Stomach smooth muscle (tissue), 2 donors: Measurements from ENCODE around the gene UNC93B1.

Source experiments
- H3K27ac ChIP-seq: one replicate; pipeline ENCODE4 v1.7.0; 2013; ENCODE audit warnings: mild to moderate bottlenecking, low read length, inconsistent platforms
- H3K27me3 ChIP-seq, 2 donors: one replicate each; pipeline ENCODE4 v1.7.0; 2013; ENCODE audit warnings: low read length in 2 of 2; ENCODE audit not compliant: insufficient read depth in 2 of 2, control insufficient read depth in 1 of 2
- H3K36me3 ChIP-seq, 2 donors: one replicate each; pipeline ENCODE4 v1.7.0; 2013; ENCODE audit warnings: low read length in 2 of 2; ENCODE audit not compliant: control insufficient read depth in 2 of 2, insufficient read depth in 2 of 2
- H3K4me1 ChIP-seq: one replicate; pipeline ENCODE4 v1.7.0; 2013; ENCODE audit warnings: low read length; ENCODE audit not compliant: control insufficient read depth, insufficient read depth
- H3K4me3 ChIP-seq, 2 donors: one replicate each; pipeline ENCODE4 v1.7.0; 2013; ENCODE audit warnings: low read length in 2 of 2
- H3K9ac ChIP-seq, 2 donors: one replicate each; pipeline ENCODE4 v1.7.0; 2013; ENCODE audit warnings: low read length in 2 of 2, mild to moderate bottlenecking in 1 of 2
- H3K9me3 ChIP-seq, 2 donors: one replicate each; pipeline ENCODE4 v1.7.0; 2013; ENCODE audit warnings: low read length in 2 of 2; ENCODE audit not compliant: control insufficient read depth in 2 of 2
- donor health status: healthy.
- donor health status: Pancreatic carcinoma.

UNC93B1 gene, protein sequence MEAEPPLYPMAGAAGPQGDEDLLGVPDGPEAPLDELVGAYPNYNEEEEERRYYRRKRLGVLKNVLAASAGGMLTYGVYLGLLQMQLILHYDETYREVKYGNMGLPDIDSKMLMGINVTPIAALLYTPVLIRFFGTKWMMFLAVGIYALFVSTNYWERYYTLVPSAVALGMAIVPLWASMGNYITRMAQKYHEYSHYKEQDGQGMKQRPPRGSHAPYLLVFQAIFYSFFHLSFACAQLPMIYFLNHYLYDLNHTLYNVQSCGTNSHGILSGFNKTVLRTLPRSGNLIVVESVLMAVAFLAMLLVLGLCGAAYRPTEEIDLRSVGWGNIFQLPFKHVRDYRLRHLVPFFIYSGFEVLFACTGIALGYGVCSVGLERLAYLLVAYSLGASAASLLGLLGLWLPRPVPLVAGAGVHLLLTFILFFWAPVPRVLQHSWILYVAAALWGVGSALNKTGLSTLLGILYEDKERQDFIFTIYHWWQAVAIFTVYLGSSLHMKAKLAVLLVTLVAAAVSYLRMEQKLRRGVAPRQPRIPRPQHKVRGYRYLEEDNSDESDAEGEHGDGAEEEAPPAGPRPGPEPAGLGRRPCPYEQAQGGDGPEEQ

DNA sequence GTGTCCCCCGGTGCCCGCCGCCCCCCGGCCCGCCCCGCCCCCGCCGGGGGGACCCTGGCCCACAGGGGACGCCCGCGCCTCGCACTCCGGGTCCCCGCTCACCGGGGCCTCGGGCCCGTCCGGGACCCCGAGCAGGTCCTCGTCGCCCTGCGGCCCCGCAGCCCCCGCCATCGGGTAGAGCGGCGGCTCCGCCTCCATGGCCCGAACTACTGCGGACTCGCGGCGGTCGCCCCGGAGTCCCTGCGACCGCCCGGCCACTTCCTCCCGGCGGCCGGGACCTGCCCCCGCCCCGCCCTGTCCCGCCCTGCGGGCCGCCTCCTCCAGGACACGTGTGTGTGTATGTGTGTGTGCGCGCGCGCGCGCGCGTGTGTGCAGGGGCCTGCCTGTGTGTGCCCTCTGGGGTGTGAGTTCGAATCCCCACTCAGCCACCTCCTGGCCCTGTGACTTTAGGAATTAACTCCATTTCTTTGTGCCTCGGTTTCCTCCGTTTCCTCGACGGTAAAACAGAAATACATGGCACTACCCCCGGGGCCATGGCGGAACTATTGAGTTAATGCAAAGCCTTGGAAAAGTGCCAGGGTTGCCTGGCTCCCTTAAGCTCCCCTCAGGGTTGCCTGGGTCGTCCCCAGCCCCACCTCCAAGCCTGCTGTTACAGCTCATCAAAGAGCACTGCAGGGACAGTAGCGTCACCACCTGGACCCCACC, at the start of gene UNC93B1:
Gene UNC93B1 (minus strand): TSS at position 252 of the 705 bp plus-strand sequence. CDS start 54 bp downstream, at position 198.
- Histone ChIP-seq H3K9me3 (no peaks in the 10 kb centered on the region), H3K36me3 (no peaks in the 10 kb centered on the region), H3K27me3 (peaks cover 0 to 10% of the 10 kb centered on the region in 2 donors), H3K4me1 (peaks cover 13% of the 10 kb centered on the region), H3K27ac (no peak within 1 kb of the TSS), H3K9ac (no peak within 1 kb of the TSS), H3K4me3 (peak within 1 kb of the TSS; percentile 35 to 66)

DNA sequence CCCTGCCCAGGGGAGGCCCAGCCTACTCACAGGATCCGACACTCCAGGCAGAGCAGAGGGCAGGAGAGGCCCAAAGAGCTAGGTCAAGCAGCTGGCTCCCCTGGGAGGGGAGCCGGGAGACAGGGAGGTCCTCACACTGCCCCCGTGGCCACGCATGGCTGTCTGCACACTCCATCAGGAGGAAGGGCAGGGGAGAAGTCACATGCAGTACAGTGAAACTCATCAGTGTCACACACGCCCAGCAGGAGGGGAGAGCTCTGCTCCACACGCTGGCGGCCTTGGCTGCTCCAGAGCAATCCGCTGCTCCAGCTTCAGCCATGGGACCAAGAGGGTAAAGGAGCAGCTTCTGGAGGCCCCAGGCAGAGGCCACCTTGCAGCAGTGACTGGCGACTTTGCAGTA, 49.2 kb upstream of the UNC93B1 start:
- Histone ChIP-seq H3K4me1 (no peaks in the 10 kb centered on the region), H3K27me3 (no peaks in the 10 kb centered on the region), H3K9ac (no peak overlapping the region), H3K4me3 (no peak overlapping the region), H3K27ac (no peak overlapping the region), H3K9me3 (no peaks in the 10 kb centered on the region), H3K36me3 (peaks cover 3 to 23% of the 10 kb centered on the region in 2 donors)

DNA sequence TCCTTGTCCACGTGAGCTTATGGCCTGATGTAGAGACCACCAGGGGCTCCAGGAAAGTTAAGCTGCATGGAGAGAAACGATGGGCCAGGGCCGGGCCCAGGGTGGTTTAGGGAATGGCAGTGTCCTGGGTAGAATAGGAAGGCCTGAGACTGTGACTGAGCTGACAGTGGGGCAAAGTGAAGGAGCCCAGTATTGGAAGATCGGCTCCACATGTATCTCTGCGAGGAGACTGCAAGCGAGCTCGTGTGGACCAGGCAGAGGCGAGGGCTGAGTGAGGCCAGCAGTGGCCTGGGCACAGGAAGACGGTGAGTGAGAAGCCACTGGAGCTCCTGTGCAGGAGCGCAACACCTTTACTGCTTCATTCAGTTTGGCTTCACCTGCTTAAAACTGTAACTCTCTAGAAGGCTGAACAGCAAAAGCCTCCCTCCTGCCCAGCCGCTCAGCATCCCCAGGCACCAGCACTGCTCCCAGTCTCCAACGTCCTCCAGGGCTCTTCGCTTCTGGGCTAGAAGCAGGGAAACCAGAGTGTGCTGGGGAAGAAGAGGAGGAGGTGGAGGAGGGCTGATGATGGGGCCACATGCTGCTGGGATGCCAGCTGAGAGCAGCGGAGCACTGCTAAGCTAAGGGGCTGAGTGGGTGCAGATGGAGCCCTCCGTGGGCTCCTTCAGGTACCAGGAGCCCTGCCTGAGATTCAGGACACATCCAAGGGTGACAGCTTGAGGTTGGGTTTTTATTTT, 48.4 kb upstream of the UNC93B1 start:
- H3K9ac ChIP-seq = no peak overlapping the region
- no peaks in the 10 kb centered on the region for H3K4me1 ChIP-seq
- H3K27ac ChIP-seq = no peak overlapping the region
- H3K27me3 ChIP-seq = no peaks in the 10 kb centered on the region
- no peak overlapping the region for H3K4me3 ChIP-seq
- no peaks in the 10 kb centered on the region for H3K9me3 ChIP-seq
- H3K36me3 ChIP-seq = peaks cover 3 to 26% of the 10 kb centered on the region in 2 donors

DNA sequence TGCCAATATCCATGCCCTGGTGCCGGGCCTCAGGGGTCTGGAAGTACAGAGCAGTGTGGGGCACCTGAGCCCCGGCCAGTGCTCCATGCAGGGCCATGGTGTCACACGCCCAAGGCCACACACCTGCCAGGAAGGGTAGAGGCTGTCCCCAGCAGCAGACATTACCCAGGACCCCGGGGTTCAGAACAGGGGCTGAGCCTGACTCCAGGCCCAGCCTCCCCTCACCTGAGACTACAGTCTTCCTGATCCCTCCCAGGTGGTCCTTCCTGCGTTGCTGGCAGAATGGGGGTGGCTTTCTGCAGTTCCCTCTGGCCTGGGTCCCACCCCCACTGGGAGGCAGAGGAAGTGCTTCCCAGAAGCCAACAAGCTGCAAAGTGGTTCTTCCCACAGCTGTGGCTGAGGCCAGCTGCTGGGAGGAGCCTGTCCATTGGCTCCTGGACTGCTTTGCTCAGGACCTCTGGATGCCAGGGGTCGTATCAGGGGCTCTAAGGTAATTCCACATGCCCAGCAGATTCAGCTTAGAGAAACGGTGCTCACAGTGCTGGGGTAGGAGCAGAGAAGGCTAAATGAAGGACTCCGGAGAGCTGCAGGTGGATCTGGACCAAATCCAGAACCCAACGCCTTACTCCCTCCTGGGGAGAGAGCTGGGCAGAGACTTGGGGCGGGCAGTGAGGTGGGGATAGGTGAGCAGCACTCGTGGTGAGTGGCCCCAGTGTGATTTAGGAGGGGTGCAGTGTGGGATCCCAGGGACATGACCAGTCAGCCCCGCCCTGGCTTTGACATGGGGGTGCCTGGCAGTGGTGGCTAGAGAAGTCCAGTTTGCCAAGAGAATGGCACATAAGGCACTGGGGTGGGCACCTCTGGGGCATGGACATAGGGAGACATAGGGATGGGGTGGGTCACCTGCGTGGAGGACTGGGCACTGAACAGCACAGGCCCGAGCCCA, 47.6 kb upstream of the UNC93B1 start:
- H3K27ac ChIP-seq = peak overlapping the region; percentile 6
- H3K36me3 ChIP-seq = peaks cover 4 to 26% of the 10 kb centered on the region in 2 donors
- H3K27me3 ChIP-seq = no peaks in the 10 kb centered on the region
- H3K9me3 ChIP-seq = no peaks in the 10 kb centered on the region
- no peaks in the 10 kb centered on the region for H3K4me1 ChIP-seq
- no peak overlapping the region for H3K4me3 ChIP-seq
- no peak overlapping the region for H3K9ac ChIP-seq

DNA sequence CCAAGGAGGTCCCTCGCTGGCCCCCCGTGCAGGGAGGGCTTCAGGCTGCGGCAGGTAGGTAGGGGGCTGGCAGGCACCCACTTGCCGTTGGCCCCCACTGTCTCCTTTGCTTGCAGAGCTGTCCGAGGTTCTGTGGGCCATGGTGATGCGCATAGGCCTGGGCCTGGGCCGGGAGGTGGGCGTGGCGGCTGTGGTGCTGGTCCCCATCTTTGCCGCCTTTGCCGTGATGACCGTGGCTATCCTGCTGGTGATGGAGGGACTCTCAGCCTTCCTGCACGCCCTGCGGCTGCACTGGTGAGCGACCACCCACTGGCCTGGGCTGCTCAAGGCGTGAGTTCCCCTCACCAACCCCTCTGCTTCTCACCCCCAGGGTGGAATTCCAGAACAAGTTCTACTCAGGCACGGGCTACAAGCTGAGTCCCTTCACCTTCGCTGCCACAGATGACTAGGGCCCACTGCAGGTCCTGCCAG, 46.5 kb upstream of the UNC93B1 start:
- no peaks in the 10 kb centered on the region for H3K9me3 ChIP-seq
- H3K4me3 ChIP-seq = no peak overlapping the region
- no peaks in the 10 kb centered on the region for H3K27me3 ChIP-seq
- H3K36me3 ChIP-seq = peaks cover 8 to 28% of the 10 kb centered on the region in 2 donors
- no peaks in the 10 kb centered on the region for H3K4me1 ChIP-seq
- no peak overlapping the region for H3K27ac ChIP-seq
- no peak overlapping the region for H3K9ac ChIP-seq

DNA sequence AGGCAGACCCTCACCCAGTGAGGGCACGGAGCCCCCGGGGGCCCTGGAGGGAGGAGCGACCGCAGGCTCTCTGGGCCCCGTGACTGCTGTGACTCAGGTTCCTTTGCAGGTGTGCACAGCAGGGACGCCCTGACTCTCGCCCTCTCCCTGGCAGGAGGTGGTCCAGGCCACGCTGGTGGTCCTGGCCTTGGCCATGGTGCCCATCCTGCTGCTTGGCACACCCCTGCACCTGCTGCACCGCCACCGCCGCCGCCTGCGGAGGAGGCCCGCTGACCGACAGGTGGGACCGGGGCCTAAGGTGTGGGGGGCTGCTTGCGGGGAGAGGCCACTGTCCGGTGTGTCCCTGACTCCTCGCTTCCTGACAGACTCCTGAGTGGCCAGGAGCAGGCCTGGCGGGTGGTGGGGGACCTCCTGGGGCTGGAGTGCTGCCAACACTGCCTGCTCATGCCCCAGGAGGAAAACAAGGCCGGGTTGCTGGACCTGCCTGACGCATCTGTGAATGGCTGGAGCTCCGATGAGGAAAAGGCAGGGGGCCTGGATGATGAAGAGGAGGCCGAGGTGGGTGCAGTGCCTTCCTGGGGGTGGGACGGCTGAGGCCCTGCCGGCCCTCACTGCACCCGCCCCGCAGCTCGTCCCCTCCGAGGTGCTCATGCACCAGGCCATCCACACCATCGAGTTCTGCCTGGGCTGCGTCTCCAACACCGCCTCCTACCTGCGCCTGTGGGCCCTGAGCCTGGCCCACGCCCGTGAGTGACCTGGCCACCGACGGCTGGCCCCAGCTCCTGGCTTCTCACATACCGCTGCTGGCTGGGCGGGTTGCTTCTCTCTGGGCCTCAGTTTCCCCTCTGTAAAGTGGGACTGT, 45.8 kb upstream of the UNC93B1 start:
- Histone ChIP-seq H3K27ac (no peak overlapping the region), H3K36me3 (peaks cover 8 to 32% of the 10 kb centered on the region in 2 donors), H3K9me3 (no peaks in the 10 kb centered on the region)

DNA sequence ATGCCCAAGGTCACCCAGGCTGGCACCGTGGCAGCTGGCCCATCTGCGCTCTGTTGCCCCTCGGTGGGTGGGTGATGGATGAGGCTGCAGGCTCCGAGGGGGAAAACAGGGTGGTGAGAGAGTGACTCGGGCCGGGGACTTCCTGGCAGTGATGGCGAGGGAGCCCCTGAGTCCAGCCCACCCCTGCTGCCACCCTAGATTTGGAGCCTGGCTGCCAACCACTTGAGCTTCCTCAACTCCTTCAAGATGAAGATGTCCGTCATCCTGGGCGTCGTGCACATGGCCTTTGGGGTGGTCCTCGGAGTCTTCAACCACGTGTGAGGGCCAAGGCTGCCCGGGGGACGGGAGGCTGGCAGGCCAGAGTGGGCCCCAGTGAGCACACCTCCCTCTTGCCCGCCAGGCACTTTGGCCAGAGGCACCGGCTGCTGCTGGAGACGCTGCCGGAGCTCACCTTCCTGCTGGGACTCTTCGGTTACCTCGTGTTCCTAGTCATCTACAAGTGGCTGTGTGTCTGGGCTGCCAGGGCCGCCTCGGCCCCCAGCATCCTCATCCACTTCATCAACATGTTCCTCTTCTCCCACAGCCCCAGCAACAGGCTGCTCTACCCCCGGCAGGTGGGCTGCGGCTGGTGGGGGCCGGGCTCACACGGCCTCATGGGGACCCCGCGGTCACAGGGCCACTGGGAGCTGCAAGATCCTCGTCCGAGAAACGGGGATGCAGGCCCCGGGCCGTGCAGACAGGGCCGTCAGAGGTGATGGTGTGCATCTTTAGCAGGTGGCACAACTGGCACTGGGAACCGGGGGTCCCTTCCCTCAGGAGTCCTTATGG, 45.0 kb upstream of the UNC93B1 start:
- Histone ChIP-seq H3K27me3 (no peaks in the 10 kb centered on the region), H3K9ac (no peak overlapping the region), H3K4me1 (no peaks in the 10 kb centered on the region), H3K4me3 (no peak overlapping the region), H3K36me3 (peaks cover 8 to 34% of the 10 kb centered on the region in 2 donors), H3K27ac (no peak overlapping the region), H3K9me3 (no peaks in the 10 kb centered on the region)

More for the DNA sequence above, 45.8 kb upstream of the UNC93B1 start:
- Histone ChIP-seq H3K4me1 (no peaks in the 10 kb centered on the region), H3K27me3 (no peaks in the 10 kb centered on the region), H3K9ac (no peak overlapping the region), H3K4me3 (no peak overlapping the region)

DNA sequence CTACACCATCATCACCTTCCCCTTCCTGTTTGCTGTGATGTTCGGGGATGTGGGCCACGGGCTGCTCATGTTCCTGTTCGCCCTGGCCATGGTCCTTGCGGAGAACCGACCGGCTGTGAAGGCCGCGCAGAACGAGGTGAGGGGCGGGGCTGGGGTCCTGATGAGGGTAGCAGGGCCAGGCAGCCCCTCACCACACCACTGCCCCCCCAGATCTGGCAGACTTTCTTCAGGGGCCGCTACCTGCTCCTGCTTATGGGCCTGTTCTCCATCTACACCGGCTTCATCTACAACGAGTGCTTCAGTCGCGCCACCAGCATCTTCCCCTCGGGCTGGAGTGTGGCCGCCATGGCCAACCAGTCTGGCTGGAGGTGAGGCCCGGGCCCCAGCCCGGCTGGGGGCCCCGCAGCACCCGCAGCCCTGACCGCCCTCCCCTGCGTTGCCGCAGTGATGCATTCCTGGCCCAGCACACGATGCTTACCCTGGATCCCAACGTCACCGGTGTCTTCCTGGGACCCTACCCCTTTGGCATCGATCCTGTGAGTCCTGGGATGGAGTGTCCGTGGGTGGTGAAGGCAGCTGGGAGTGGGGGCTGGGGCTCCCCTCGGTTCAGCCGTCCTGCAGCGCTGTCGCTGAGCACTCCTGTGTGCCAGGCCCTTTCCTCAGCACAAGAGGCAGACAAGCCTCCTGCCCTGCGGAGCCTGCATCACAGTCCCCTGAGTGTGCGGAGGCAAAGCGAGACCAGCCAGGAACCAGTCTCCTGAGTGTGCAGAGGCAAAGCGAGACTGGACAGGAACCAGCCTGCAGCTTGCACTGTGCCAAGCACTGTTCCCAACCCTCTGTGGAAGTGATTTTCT, 43.8 kb upstream of the UNC93B1 start:
- peaks cover 8 to 31% of the 10 kb centered on the region in 2 donors for H3K36me3 ChIP-seq
- no peak overlapping the region for H3K27ac ChIP-seq

More for the DNA sequence above, 43.8 kb upstream of the UNC93B1 start:
- Histone ChIP-seq H3K9ac (no peak overlapping the region), H3K4me3 (no peak overlapping the region), H3K4me1 (peaks cover 3% of the 10 kb centered on the region), H3K27me3 (no peaks in the 10 kb centered on the region), H3K9me3 (no peaks in the 10 kb centered on the region)
